A549 (cell line): ENCODE results near the gene TFF2. TPM values are rescaled to one million over a fixed set of nuclear protein-coding genes. Genes with fewer than 3 reads are reported as not detected.

Source experiments
- ATAC-seq, 2 experiments: fragments of 200-7000 bp in 1 of 2; fragments of >200 bp in 1 of 2; cut with Nextera tagmentation in 1 of 2; cut with Tn5 transposase in 1 of 2; 3 replicates each; pipeline versions ENCODE4 v1.8.0 to v1.9.1; 2018 to 2020; ENCODE audit warnings: mild to moderate bottlenecking in 1 of 2, moderate library complexity in 1 of 2
- CTCF ChIA-PET: fragments of 300-600 bp; sonication (Branson Sonifier 250); formaldehyde crosslinking; extraction: SDS; loops from one replicate; lab custom pipeline; 2021; ENCODE audit warnings: antibody characterized with exemption, inconsistent platforms; lab: Yijun Ruan, JAX
- POLR2A ChIA-PET: fragments of 350-600 bp; formaldehyde crosslinking; extraction: SDS; loops from one replicate; lab custom pipeline; 2021; ENCODE audit warnings: antibody characterized with exemption, inconsistent platforms; lab: Yijun Ruan, JAX
- DNase-seq, 2 experiments: peaks; one replicate each; pipeline versions ENCODE4 v3.0.0 to v3.0.0-alpha.2; 2011 to 2016; ENCODE audit warnings: low read depth in 1 of 2, low spot score in 1 of 2
- FAIRE-seq: peaks from 2 replicates; lab custom pipeline; 2011; peaks lifted over from hg19 to GRCh38; lab: Jason Lieb, UNC
- H3K27ac ChIP-seq, 2 experiments: fragments of >200 bp; sonication (Bioruptor Twin); formaldehyde crosslinking; 3 replicates each; pipeline ENCODE4 v1.5.1; 2016 to 2017
- H3K4me1 ChIP-seq: fragments of >200 bp; sonication (Bioruptor Twin); formaldehyde crosslinking; 3 replicates; pipeline ENCODE4 v1.6.1; 2016
- H3K4me2 ChIP-seq: fragments of >200 bp; sonication (Bioruptor Twin); formaldehyde crosslinking; 3 replicates; pipeline ENCODE4 v1.6.1; 2016
- H3K4me3 ChIP-seq: fragments of >200 bp; sonication (Bioruptor Twin); formaldehyde crosslinking; 3 replicates; pipeline ENCODE4 v1.5.1; 2016
- H3K9me3 ChIP-seq: fragments of >200 bp; sonication (Bioruptor Twin); formaldehyde crosslinking; 3 replicates; pipeline ENCODE4 v1.6.1; 2016
- CBX2 ChIP-seq: fragments of 200-600 bp; sonication (generic); IDR thresholded peaks from 2 replicates; pipeline ENCODE4 v1.6.1; 2016; ENCODE audit warnings: low read depth, mild to moderate bottlenecking, borderline replicate concordance
- EHMT2 ChIP-seq: fragments of 200-600 bp; sonication (generic); IDR thresholded peaks from 2 replicates; pipeline ENCODE4 v1.6.1; 2016; ENCODE audit warnings: antibody characterized with exemption, low read depth, mild to moderate bottlenecking, moderate library complexity
- EP300 ChIP-seq, 2 experiments: fragments of >200 bp; sonication (Bioruptor Twin); formaldehyde crosslinking; IDR thresholded peaks; 2 replicates in 1 of 2; 3 replicates in 1 of 2; pipeline ENCODE4 v1.6.1; 2016 to 2017
- ESRRA ChIP-seq: fragments of 150-350 bp; IDR thresholded peaks from 2 replicates; pipeline ENCODE4 v1.6.1; 2014; ENCODE audit warnings: mild to moderate bottlenecking, low read length, borderline replicate concordance
- FOSB ChIP-seq: fragments of 250-450 bp; sonication (Bioruptor Pico); IDR thresholded peaks from 2 replicates; pipeline ENCODE4 v1.5.0; 2020; ENCODE audit warnings: mild to moderate bottlenecking, moderate library complexity
- GATA3 ChIP-seq: IDR thresholded peaks from 2 replicates; pipeline ENCODE4 v1.6.1; 2012; ENCODE audit warnings: borderline replicate concordance
- KDM1A ChIP-seq: fragments of 200-600 bp; sonication (generic); IDR thresholded peaks from 2 replicates; pipeline ENCODE4 v1.6.1; 2016; ENCODE audit warnings: low read depth, mild to moderate bottlenecking
- MAZ ChIP-seq: fragments of 150-350 bp; IDR thresholded peaks from 2 replicates; pipeline ENCODE4 v1.6.1; 2014; ENCODE audit warnings: antibody characterized with exemption, low read depth, low read length, borderline replicate concordance
- PHF8 ChIP-seq: fragments of 200-600 bp; sonication (generic); IDR thresholded peaks from 2 replicates; pipeline ENCODE4 v1.6.1; 2016; ENCODE audit warnings: low read depth, mild to moderate bottlenecking, antibody characterized with exemption, moderate library complexity, borderline replicate concordance
- POLR2A ChIP-seq: IDR thresholded peaks from 2 replicates; pipeline ENCODE4 v1.6.1; 2012; ENCODE audit warnings: mild to moderate bottlenecking, low read length
- RAD21 ChIP-seq, 2 experiments: fragments of >200 bp in 1 of 2; sonication (Bioruptor Twin) in 1 of 2; formaldehyde crosslinking in 1 of 2; IDR thresholded peaks in 1 of 2; conservative IDR thresholded peaks in 1 of 2; 2 replicates in 1 of 2; 3 replicates in 1 of 2; pipeline ENCODE4 v1.6.1; 2012 to 2018; ENCODE audit warnings: inconsistent platforms in 1 of 2
- RCOR1 ChIP-seq: fragments of 150-350 bp; IDR thresholded peaks from 2 replicates; pipeline ENCODE4 v1.6.1; 2014; ENCODE audit warnings: antibody characterized with exemption, low read length, low read depth
- RNF2 ChIP-seq: fragments of 200-600 bp; sonication (generic); IDR thresholded peaks from 2 replicates; pipeline ENCODE4 v1.6.1; 2016; ENCODE audit warnings: low read depth, mild to moderate bottlenecking, antibody characterized with exemption, moderate library complexity, borderline replicate concordance
- SMC3 ChIP-seq: fragments of >200 bp; sonication (Bioruptor Twin); formaldehyde crosslinking; IDR thresholded peaks from 3 replicates; pipeline ENCODE4 v1.6.1; 2018; ENCODE audit warnings: inconsistent platforms
- SREBF2 ChIP-seq: fragments of 450-650 bp; IDR thresholded peaks from 2 replicates; pipeline ENCODE4 v1.6.1; 2014; ENCODE audit warnings: mild to moderate bottlenecking, moderate library complexity
- ZSCAN20 ChIP-seq: fragments of 250-450 bp; sonication (Bioruptor Pico); IDR thresholded peaks from 2 replicates; pipeline ENCODE4 v1.8.0; 2022; ENCODE audit warnings: mild to moderate bottlenecking, moderate library complexity
- WGBS: methylation state at CpG from one replicate; pipeline ENCODE4 v1.1.6; 2017; ENCODE audit errors: missing lambda C conversion rate; 5-methylcytosine and 5-hydroxymethylcytosine counted together
- polyA plus RNA-seq, 4 experiments: library from polyadenylated mRNA; depleted of rRNA in 3 of 4; stranded (reverse); fragments of >200 nt; fragmentation: RNase III in 1 of 4; extraction: RNeasy Plus Mini Kit Qiagen cat#74134 plus additional on column Dnase treatment in 1 of 4; gene quantifications; 2 replicates in 3 of 4; 3 replicates in 1 of 4; pipeline ENCODE4 v1.2.3, GENCODE V29; 2011 to 2017
- TF ChIP-seq, protein P1 (sequence below): IDR thresholded peaks from 2 replicates; pipeline ENCODE4 v1.6.1; 2012
- TF ChIP-seq, protein P2 (sequence below): fragments of 250-450 bp; sonication (Bioruptor Pico); IDR thresholded peaks from 2 replicates; pipeline ENCODE4 v1.5.0; 2021; ENCODE audit warnings: mild to moderate bottlenecking, moderate library complexity, borderline replicate concordance
- TF ChIP-seq, protein P3 (sequence below): IDR thresholded peaks from 2 replicates; pipeline ENCODE4 v1.6.1; 2012
- TF ChIP-seq, protein P4 (sequence below): fragments of >200 bp; sonication (Bioruptor Twin); formaldehyde crosslinking; IDR thresholded peaks from 3 replicates; pipeline ENCODE4 v1.6.1; 2016
- TF ChIP-seq, protein P5 (sequence below): IDR thresholded peaks from 2 replicates; pipeline ENCODE4 v1.6.1; 2012; ENCODE audit warnings: low read depth, borderline replicate concordance
- TF ChIP-seq, protein P6 (sequence below): fragments of 450-650 bp; IDR thresholded peaks from 2 replicates; pipeline ENCODE4 v1.6.1; 2014; ENCODE audit warnings: antibody characterized with exemption
- TF ChIP-seq, protein P7 (sequence below): fragments of >200 bp; sonication (Bioruptor Twin); formaldehyde crosslinking; IDR thresholded peaks from 3 replicates; pipeline ENCODE4 v1.5.1; 2016

TFF2 gene
- polyA plus RNA-seq, 2 of the 4 experiments (the other 2 are of a cell fraction): not detected

DNA sequence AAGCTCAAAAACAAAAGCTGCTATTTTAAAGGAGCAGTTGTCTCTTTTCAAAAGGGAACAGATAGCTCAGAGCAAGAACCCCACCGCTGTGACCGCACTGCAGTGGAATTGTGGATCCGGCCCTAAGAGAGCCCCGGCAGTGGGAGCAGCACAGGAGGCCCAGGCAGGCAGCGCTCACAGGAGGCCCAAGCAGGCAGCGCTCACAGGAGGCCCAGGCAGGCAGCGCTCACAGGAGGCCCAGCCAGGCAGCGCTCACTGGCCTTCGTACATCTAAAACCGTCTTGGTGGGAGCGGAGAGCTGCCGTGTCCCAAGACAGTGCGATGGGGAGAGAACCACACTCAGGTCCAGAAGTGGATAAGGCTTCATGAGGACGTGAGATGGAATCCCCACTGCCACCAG, 39.6 kb downstream of the TFF2 start:
- FAIRE-seq (no peak), DNase-seq (no peak), ATAC-seq (no peak)
- WGBS: 91% methylated on average over 14 of the region's 14 CpGs
- ChIA-PET CTCF (interaction anchor here (1.0 to 3.0 kb wide), 11 partner anchors 11 to 226 kb away, joined by 3 to 15 read pairs (median 6); no protein-coding TSS in a partner anchor), POLR2A (no interaction called here)
- TF ChIP-seq EHMT2 (no peak), ZSCAN20 (no peak), KDM1A (no peak), GATA3 (no peak), SMC3 (no peak), RNF2 (no peak), SREBF2 (no peak), POLR2A (no peak)
- TF ChIP-seq, protein P1, sequence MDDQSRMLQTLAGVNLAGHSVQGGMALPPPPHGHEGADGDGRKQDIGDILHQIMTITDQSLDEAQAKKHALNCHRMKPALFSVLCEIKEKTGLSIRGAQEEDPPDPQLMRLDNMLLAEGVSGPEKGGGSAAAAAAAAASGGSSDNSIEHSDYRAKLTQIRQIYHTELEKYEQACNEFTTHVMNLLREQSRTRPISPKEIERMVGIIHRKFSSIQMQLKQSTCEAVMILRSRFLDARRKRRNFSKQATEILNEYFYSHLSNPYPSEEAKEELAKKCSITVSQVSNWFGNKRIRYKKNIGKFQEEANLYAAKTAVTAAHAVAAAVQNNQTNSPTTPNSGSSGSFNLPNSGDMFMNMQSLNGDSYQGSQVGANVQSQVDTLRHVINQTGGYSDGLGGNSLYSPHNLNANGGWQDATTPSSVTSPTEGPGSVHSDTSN: no peak
- TF ChIP-seq, protein P2, sequence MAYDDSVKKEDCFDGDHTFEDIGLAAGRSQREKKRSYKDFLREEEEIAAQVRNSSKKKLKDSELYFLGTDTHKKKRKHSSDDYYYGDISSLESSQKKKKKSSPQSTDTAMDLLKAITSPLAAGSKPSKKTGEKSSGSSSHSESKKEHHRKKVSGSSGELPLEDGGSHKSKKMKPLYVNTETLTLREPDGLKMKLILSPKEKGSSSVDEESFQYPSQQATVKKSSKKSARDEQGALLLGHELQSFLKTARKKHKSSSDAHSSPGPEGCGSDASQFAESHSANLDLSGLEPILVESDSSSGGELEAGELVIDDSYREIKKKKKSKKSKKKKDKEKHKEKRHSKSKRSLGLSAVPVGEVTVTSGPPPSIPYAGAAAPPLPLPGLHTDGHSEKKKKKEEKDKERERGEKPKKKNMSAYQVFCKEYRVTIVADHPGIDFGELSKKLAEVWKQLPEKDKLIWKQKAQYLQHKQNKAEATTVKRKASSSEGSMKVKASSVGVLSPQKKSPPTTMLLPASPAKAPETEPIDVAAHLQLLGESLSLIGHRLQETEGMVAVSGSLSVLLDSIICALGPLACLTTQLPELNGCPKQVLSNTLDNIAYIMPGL (CRISPR knock-in tag): no peak
- TF ChIP-seq, protein P3, sequence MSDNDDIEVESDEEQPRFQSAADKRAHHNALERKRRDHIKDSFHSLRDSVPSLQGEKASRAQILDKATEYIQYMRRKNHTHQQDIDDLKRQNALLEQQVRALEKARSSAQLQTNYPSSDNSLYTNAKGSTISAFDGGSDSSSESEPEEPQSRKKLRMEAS: no peak
- H3K27ac ChIP-seq: no peak overlapping the region
- H3K4me3 ChIP-seq: no peak overlapping the region
- no peaks in the 10 kb centered on the region for H3K4me1 ChIP-seq
- no peaks in the 10 kb centered on the region for H3K9me3 ChIP-seq
- H3K4me2 ChIP-seq: no peak overlapping the region

DNA sequence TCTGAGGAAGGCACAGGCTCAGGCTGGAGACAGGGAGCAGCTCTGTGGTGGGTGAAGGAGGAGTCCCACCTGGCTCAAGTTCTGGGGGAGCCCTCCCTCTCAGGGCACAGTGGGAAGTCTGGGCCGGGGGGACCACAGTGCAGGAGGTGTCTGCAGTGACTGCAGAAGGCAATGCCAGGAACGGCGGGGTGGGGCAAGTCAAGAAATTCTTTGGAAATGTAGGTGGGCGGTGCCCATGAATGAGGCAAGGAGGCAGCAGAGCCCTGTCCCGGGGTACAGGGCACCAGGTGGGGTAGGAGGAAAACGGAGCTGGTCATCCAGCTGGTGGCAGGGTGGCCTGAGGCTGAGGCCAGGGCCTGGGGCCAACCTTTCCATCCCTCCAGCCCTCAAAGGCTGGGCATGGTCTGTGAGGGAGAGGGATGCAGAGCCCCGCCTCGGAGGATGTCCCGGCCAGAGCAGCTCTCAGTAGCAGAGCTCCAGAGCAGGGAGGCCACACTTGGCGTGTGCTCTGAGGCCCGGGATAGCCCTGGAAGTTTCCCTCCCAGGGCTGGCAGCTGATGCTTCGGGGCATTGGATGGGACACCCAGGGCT, 40.3 kb downstream of the TFF2 start:
- DNase-seq (no peak), FAIRE-seq (no peak), ATAC-seq (no peak)
- Histone ChIP-seq H3K9me3 (no peaks in the 10 kb centered on the region), H3K27ac (no peak overlapping the region), H3K4me3 (no peak overlapping the region), H3K4me2 (no peak overlapping the region), H3K4me1 (no peaks in the 10 kb centered on the region)
- POLR2A ChIA-PET: no interaction called here
- CTCF ChIA-PET: interaction anchor here (0.6 to 3.0 kb wide), 23 partner anchors 8 to 227 kb away, joined by 3 to 15 read pairs (median 5); no protein-coding TSS in a partner anchor
- WGBS: 82% methylated on average over 6 of the region's 12 CpGs
- TF ChIP-seq, protein P4, sequence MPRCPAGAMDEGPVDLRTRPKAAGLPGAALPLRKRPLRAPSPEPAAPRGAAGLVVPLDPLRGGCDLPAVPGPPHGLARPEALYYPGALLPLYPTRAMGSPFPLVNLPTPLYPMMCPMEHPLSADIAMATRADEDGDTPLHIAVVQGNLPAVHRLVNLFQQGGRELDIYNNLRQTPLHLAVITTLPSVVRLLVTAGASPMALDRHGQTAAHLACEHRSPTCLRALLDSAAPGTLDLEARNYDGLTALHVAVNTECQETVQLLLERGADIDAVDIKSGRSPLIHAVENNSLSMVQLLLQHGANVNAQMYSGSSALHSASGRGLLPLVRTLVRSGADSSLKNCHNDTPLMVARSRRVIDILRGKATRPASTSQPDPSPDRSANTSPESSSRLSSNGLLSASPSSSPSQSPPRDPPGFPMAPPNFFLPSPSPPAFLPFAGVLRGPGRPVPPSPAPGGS: no peak
- TF ChIP-seq, protein P5, sequence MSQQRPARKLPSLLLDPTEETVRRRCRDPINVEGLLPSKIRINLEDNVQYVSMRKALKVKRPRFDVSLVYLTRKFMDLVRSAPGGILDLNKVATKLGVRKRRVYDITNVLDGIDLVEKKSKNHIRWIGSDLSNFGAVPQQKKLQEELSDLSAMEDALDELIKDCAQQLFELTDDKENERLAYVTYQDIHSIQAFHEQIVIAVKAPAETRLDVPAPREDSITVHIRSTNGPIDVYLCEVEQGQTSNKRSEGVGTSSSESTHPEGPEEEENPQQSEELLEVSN: no peak
- TF ChIP-seq ESRRA: no peak
- TF ChIP-seq, protein P6, sequence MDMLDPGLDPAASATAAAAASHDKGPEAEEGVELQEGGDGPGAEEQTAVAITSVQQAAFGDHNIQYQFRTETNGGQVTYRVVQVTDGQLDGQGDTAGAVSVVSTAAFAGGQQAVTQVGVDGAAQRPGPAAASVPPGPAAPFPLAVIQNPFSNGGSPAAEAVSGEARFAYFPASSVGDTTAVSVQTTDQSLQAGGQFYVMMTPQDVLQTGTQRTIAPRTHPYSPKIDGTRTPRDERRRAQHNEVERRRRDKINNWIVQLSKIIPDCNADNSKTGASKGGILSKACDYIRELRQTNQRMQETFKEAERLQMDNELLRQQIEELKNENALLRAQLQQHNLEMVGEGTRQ: no peak
- TF ChIP-seq FOSB (CRISPR knock-in tag): no peak

DNA sequence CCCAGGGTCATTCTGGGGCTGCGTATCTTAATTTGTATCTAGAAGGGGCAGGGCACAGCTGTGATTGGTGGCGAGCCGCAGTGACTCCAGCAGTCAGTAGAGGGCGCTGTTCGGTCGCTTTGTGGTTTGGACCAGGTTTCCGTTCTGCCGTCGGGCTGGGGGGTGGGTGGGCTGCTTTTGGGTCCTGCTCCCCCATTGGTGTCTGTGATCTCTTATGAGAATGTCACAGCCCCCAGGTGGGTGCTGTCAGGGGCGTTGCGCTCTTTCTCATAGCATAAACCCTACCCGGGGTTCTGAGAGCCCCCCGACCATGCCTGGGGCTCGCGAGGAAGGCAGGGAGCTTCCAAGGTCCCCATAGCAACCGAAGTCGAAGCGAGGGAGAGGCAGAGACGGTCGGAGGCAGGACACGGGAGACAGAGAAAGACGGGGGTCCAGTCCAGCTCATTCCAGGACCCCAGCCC, 41.0 kb downstream of the TFF2 start:
- H3K4me2 ChIP-seq: peak overlapping the region; percentile 33; the same call in 1 of the 3 replicates
- no peaks in the 10 kb centered on the region for H3K4me1 ChIP-seq
- ChIA-PET CTCF (interaction anchor here (0.6 to 3.0 kb wide), 28 partner anchors 9 to 228 kb away, joined by 3 to 15 read pairs (median 4); no protein-coding TSS in a partner anchor), POLR2A (no interaction called here)
- FAIRE-seq: no peak
- no peak for TF ChIP-seq EP300 (IDR thresholded peaks at IDR 0.05)
- TF ChIP-seq, protein P7, sequence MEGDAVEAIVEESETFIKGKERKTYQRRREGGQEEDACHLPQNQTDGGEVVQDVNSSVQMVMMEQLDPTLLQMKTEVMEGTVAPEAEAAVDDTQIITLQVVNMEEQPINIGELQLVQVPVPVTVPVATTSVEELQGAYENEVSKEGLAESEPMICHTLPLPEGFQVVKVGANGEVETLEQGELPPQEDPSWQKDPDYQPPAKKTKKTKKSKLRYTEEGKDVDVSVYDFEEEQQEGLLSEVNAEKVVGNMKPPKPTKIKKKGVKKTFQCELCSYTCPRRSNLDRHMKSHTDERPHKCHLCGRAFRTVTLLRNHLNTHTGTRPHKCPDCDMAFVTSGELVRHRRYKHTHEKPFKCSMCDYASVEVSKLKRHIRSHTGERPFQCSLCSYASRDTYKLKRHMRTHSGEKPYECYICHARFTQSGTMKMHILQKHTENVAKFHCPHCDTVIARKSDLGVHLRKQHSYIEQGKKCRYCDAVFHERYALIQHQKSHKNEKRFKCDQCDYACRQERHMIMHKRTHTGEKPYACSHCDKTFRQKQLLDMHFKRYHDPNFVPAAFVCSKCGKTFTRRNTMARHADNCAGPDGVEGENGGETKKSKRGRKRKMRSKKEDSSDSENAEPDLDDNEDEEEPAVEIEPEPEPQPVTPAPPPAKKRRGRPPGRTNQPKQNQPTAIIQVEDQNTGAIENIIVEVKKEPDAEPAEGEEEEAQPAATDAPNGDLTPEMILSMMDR: peak; percentile 52
- TF ChIP-seq RCOR1: no peak
- peak; percentile 62 to 65 for TF ChIP-seq RAD21 (conservative IDR thresholded peaks at IDR 0.05 in 1 of 2, IDR thresholded peaks at IDR 0.05 in 1 of 2)
- TF ChIP-seq CBX2: no peak
- TF ChIP-seq, protein P3: no peak
- no peak for TF ChIP-seq MAZ
- TF ChIP-seq SMC3: peak; percentile 57
- no peak for TF ChIP-seq PHF8
- H3K4me3 ChIP-seq: no peak overlapping the region
- 31% methylated on average over 6 of the region's 22 CpGs for WGBS
- peak; percentile 11 to 33 for DNase-seq
- no peak overlapping the region for H3K27ac ChIP-seq
- peak; percentile 48 to 85; a peak in 4 of 6 replicates for ATAC-seq
- H3K9me3 ChIP-seq: no peaks in the 10 kb centered on the region
